Esophagus muscularis mucosa (tissue), 3 donors: ENCODE results near the gene CCZ1B.
"Not testable (repeated sequence)": the region's sequence is repeated elsewhere in the genome, so short reads cannot be mapped to it uniquely, and the experiment has no call there.

ENCODE experiments used
- EP300 ChIP-seq: sonication (generic); formaldehyde crosslinking; IDR thresholded peaks from one replicate; pipeline ENCODE4 v1.6.1; 2017; ENCODE audit warnings: antibody characterized with exemption
- TF ChIP-seq, protein P1 (sequence below), 3 experiments: fragments of 200-600 bp in 2 of 3; fragments of 450-650 bp in 1 of 3; sonication (generic) in 2 of 3; IDR thresholded peaks; one replicate each; pipeline ENCODE4 v1.5.1; 2017 to 2019; ENCODE audit warnings: antibody characterized with exemption in 3 of 3, mild to moderate bottlenecking in 2 of 3, moderate library complexity in 1 of 3

- TF ChIP-seq, protein P1, sequence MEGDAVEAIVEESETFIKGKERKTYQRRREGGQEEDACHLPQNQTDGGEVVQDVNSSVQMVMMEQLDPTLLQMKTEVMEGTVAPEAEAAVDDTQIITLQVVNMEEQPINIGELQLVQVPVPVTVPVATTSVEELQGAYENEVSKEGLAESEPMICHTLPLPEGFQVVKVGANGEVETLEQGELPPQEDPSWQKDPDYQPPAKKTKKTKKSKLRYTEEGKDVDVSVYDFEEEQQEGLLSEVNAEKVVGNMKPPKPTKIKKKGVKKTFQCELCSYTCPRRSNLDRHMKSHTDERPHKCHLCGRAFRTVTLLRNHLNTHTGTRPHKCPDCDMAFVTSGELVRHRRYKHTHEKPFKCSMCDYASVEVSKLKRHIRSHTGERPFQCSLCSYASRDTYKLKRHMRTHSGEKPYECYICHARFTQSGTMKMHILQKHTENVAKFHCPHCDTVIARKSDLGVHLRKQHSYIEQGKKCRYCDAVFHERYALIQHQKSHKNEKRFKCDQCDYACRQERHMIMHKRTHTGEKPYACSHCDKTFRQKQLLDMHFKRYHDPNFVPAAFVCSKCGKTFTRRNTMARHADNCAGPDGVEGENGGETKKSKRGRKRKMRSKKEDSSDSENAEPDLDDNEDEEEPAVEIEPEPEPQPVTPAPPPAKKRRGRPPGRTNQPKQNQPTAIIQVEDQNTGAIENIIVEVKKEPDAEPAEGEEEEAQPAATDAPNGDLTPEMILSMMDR (IDR thresholded peaks at IDR 0.05): not testable (repeated sequence)
- TF ChIP-seq EP300: not testable (repeated sequence)
Measured at GRCh38 chr7:6825236-6826125, 594 bp downstream of the CCZ1B start.
